K562 (cell line): Measurements from ENCODE around the gene STX2. TPM values are rescaled to one million over a fixed set of nuclear protein-coding genes. Genes with fewer than 3 reads are reported as not detected.

Experiments
- ATF1 ChIP-seq, 2 experiments: fragments of 450-650 bp in 1 of 2; IDR thresholded peaks; 2 replicates each; pipeline ENCODE4 v1.6.1; 2016; ENCODE audit warnings: missing compliant biosample characterization in 1 of 2, missing genetic modification characterization in 1 of 2
- ATF6 ChIP-seq: sonication (generic); formaldehyde crosslinking; IDR thresholded peaks from 2 replicates; pipeline ENCODE4 v1.4.0; 2020; ENCODE audit warnings: mild to moderate bottlenecking, missing genetic modification reagents
- ATF7 ChIP-seq: fragments of 450-650 bp; IDR thresholded peaks from 2 replicates; pipeline ENCODE4 v1.7.1; 2014; ENCODE audit warnings: mild to moderate bottlenecking, moderate library complexity
- BRF1 ChIP-seq: IDR thresholded peaks from 3 replicates; pipeline ENCODE4 v1.6.1; 2011; ENCODE audit warnings: borderline replicate concordance, mild to moderate bottlenecking; ENCODE audit not compliant: insufficient read length; ENCODE audit errors: extremely low read depth
- E2F3 ChIP-seq: fragments of 250-450 bp; sonication (Bioruptor Pico); IDR thresholded peaks from 2 replicates; pipeline ENCODE4 v1.4.0; 2020; ENCODE audit warnings: mild to moderate bottlenecking
- FOXO4 ChIP-seq: fragments of 450-650 bp; formaldehyde crosslinking; IDR thresholded peaks from 2 replicates; pipeline ENCODE4 v1.4.0; 2020; ENCODE audit warnings: mild to moderate bottlenecking, moderate library complexity
- GABPB2 ChIP-seq: fragments of 250-450 bp; sonication (Bioruptor Pico); conservative IDR thresholded peaks from 2 replicates; pipeline ENCODE4 v1.5.1; 2021; ENCODE audit warnings: mild to moderate bottlenecking
- HDAC2 ChIP-seq: fragments of 450-650 bp; IDR thresholded peaks from 2 replicates; pipeline ENCODE4 v1.6.1; 2016; ENCODE audit warnings: mild to moderate bottlenecking
- HIVEP1 ChIP-seq: fragments of 250-450 bp; sonication (Bioruptor Pico); IDR thresholded peaks from 2 replicates; pipeline ENCODE4 v1.4.0; 2020; ENCODE audit warnings: mild to moderate bottlenecking
- HMGN3 ChIP-seq: IDR thresholded peaks from 2 replicates; pipeline ENCODE4 v1.6.1; 2011; ENCODE audit warnings: borderline replicate concordance, low read depth, mild to moderate bottlenecking, mixed read lengths, low read length; ENCODE audit not compliant: insufficient read length; ENCODE audit errors: extremely low read depth
- KAT8 ChIP-seq: fragments of 450-650 bp; IDR thresholded peaks from 2 replicates; pipeline ENCODE4 v1.6.1; 2016; ENCODE audit warnings: low read depth, mild to moderate bottlenecking
- MAX ChIP-seq: sonication (generic); formaldehyde crosslinking; IDR thresholded peaks from 2 replicates; pipeline ENCODE4 v1.9.0; 2022; ENCODE audit warnings: mild to moderate bottlenecking, missing genetic modification reagents
- NR3C1 ChIP-seq: sonication (generic); formaldehyde crosslinking; IDR thresholded peaks from 2 replicates; pipeline ENCODE4 v1.8.1; 2022; ENCODE audit warnings: missing genetic modification reagents
- RBBP5 ChIP-seq: fragments of 200-600 bp; sonication (generic); IDR thresholded peaks from 2 replicates; pipeline ENCODE4 v1.6.1; 2012; ENCODE audit warnings: borderline replicate concordance, mild to moderate bottlenecking, low read length, control low read depth, inconsistent platforms; ENCODE audit not compliant: insufficient read depth, poor library complexity, severe bottlenecking
- SAP30 ChIP-seq: fragments of 200-600 bp; sonication (generic); IDR thresholded peaks from 2 replicates; pipeline ENCODE4 v1.6.1; 2012; ENCODE audit warnings: borderline replicate concordance, low read depth, mild to moderate bottlenecking, moderate library complexity, low read length, control low read depth, inconsistent platforms; ENCODE audit not compliant: insufficient read depth, poor library complexity, severe bottlenecking
- SLC30A9 ChIP-seq: fragments of 250-450 bp; sonication (Bioruptor Pico); IDR thresholded peaks from 2 replicates; pipeline ENCODE4 v1.8.0; 2022; ENCODE audit warnings: mild to moderate bottlenecking, moderate library complexity
- SRSF7 ChIP-seq: fragments of 200-400 bp; formaldehyde crosslinking; optimal IDR thresholded peaks from 2 replicates; pipeline ENCODE3; 2017; ENCODE audit warnings: mild to moderate bottlenecking, low read depth, low read length
- USF1 ChIP-seq: sonication (generic); formaldehyde crosslinking; IDR thresholded peaks from 2 replicates; pipeline ENCODE4 v1.9.0; 2022; ENCODE audit warnings: mild to moderate bottlenecking, missing genetic modification reagents
- ZNF133 ChIP-seq: fragments of 250-450 bp; sonication (Bioruptor Pico); IDR thresholded peaks from 2 replicates; pipeline ENCODE4 v1.4.0; 2020; ENCODE audit warnings: mild to moderate bottlenecking
- ZNF143 ChIP-seq: sonication (generic); formaldehyde crosslinking; IDR thresholded peaks from 2 replicates; pipeline ENCODE4 v1.9.0; 2022; ENCODE audit warnings: mild to moderate bottlenecking, missing genetic modification reagents
- ZNF644 ChIP-seq: fragments of 200-800 bp; sonication (Bioruptor generic); IDR thresholded peaks from 2 replicates; pipeline ENCODE4 v1.6.1; 2016; ENCODE audit warnings: low read depth, missing genetic modification characterization, missing compliant biosample characterization
- ZNF79 ChIP-seq: fragments of 250-450 bp; sonication (Bioruptor Pico); IDR thresholded peaks from 2 replicates; pipeline ENCODE4 v1.4.0; 2020; ENCODE audit warnings: low read depth, mild to moderate bottlenecking, moderate library complexity
- ZSCAN32 ChIP-seq: fragments of 450-650 bp; formaldehyde crosslinking; IDR thresholded peaks from 2 replicates; pipeline ENCODE4 v1.4.0; 2020; ENCODE audit warnings: mild to moderate bottlenecking, moderate library complexity
- polyA plus RNA-seq, 8 experiments: library from polyadenylated mRNA; depleted of rRNA in 4 of 8; stranded (reverse) in 5 of 8; unstranded in 3 of 8; fragments of >200 nt; fragmentation: Nextera tagmentation in 2 of 8; fragmentation: Illumina TruSeq in 1 of 8; extraction: Ambion mirVana in 2 of 8; extraction: Trizol in 1 of 8; gene quantifications; 2 replicates each; pipeline versions ENCODE4 v1.2.1 to v1.2.3, GENCODE V29; 2011 to 2014; ENCODE audit warnings: inconsistent platforms in 1 of 8, missing spikeins in 1 of 8
- total RNA-seq, 7 experiments: library from RNA; depleted of rRNA in 6 of 7; stranded (reverse); fragments of >200 nt in 6 of 7; fragmentation: Illumina TruSeq in 2 of 7; extraction: Trizol in 2 of 7; gene quantifications; 2 replicates each; pipeline versions ENCODE4 v1.2.1 to v1.2.3, GENCODE V29; 2011 to 2021; ENCODE audit warnings: low replicate concordance in 1 of 7

Gene STX2
- total and polyA plus RNA-seq, 9 of the 15 experiments (the other 6 are each of a cell fraction or from before 2014, with no cell fraction given): 22.2 to 54.6 (median 30.8) TPM

GRCh38 chr12:130872179-130873096 is 33.4 kb upstream of the STX2 start (continued):
- TF ChIP-seq MAX (CRISPR knock-in tag) (peak; percentile 80), E2F3 (CRISPR knock-in tag) (peak; percentile 70; the same call in 1 of the 2 replicates), ZNF133 (CRISPR knock-in tag) (no peak), NR3C1 (CRISPR knock-in tag) (0 out of 2 replicates have a peak, but pooled peaks have one; percentile 33), KAT8 (no peak), SLC30A9 (CRISPR knock-in tag) (no peak), RBBP5 (peak; percentile 51), HIVEP1 (CRISPR knock-in tag) (no peak), USF1 (CRISPR knock-in tag) (no peak), BRF1 (no peak), ZSCAN32 (CRISPR knock-in tag) (no peak), ZNF79 (CRISPR knock-in tag) (no peak), SRSF7 (no peak), HDAC2 (no peak), SAP30 (no peak), HMGN3 (peak; percentile 4), ZNF644 (tag) (no peak), GABPB2 (CRISPR knock-in tag) (no peak), FOXO4 (CRISPR knock-in tag) (no peak), ATF7 (no peak), ZNF143 (CRISPR knock-in tag) (no peak), ATF1 (CRISPR knock-in tag; IDR thresholded peaks at IDR 0.05) (no peak), ATF1 (tag; IDR thresholded peaks at IDR 0.05) (no peak), ATF6 (CRISPR knock-in tag) (no peak)
